MCF 10A (cell line): ENCODE measurements around the gene SH3GL3. TPM values are rescaled to one million over a fixed set of nuclear protein-coding genes. Genes with fewer than 3 reads are reported as not detected.

Experiments
- BruUV-seq: library from RNA; stranded (reverse); fragments of 400-500 nt; replicated peaks from 2 replicates; lab custom pipeline; 2021; lab: Mats Ljungman, UMichigan
- CTCF ChIA-PET: fragments of 300-600 bp; sonication (Branson Sonifier 250); formaldehyde crosslinking; extraction: SDS; loops from one replicate; lab custom pipeline; 2021; ENCODE audit warnings: antibody characterized with exemption, inconsistent platforms; lab: Yijun Ruan, JAX
- POLR2A ChIA-PET: fragments of 300-600, 350-650 bp; sonication (Branson Sonifier 250); formaldehyde crosslinking; extraction: SDS; loops from one replicate; lab custom pipeline; 2020; ENCODE audit warnings: antibody characterized with exemption, inconsistent platforms; lab: Yijun Ruan, JAX
- DNase-seq: peaks from one replicate; pipeline ENCODE4 v3.0.0-alpha.2; 2018; ENCODE audit not compliant: unreplicated experiment
- H3K27ac Mint-ChIP-seq: one replicate; pipeline ENCODE4 v1.8.0; 2022; ENCODE audit warnings: mild to moderate bottlenecking, low read depth, mixed read lengths; ENCODE audit not compliant: unreplicated experiment
- H3K27me3 Mint-ChIP-seq: one replicate; pipeline ENCODE4 v1.8.0; 2022; ENCODE audit warnings: mixed read lengths; ENCODE audit not compliant: insufficient read depth, unreplicated experiment
- H3K36me3 Mint-ChIP-seq: one replicate; pipeline ENCODE4 v1.8.0; 2022; ENCODE audit warnings: mild to moderate bottlenecking, moderate library complexity, mixed read lengths; ENCODE audit not compliant: insufficient read depth, unreplicated experiment
- H3K4me1 Mint-ChIP-seq: one replicate; pipeline ENCODE4 v1.8.0; 2022; ENCODE audit warnings: mixed read lengths; ENCODE audit not compliant: insufficient read depth, unreplicated experiment
- H3K4me3 Mint-ChIP-seq: one replicate; pipeline ENCODE4 v1.8.0; 2022; ENCODE audit warnings: mild to moderate bottlenecking, moderate library complexity, mixed read lengths; ENCODE audit not compliant: unreplicated experiment
- H3K9me3 Mint-ChIP-seq: one replicate; pipeline ENCODE4 v1.8.0; 2022; ENCODE audit warnings: mixed read lengths; ENCODE audit not compliant: unreplicated experiment
- intact Hi-C: fragments of 100-400 bp; cut with micrococcal nuclease; formaldehyde crosslinking; loops from 2 replicates; pipeline ENCODE4 v1.14.1; 2022
- total RNA-seq: library from RNA; stranded (reverse); gene quantifications from 2 replicates; pipeline ENCODE4 v1.2.3, GENCODE V29; 2022
- TF ChIP-seq, protein P1 (sequence below): fragments of 200-600 bp; IDR thresholded peaks from one replicate; pipeline ENCODE4 v1.8.0; 2022; ENCODE audit warnings: antibody characterized with exemption, mild to moderate bottlenecking; ENCODE audit not compliant: unreplicated experiment

Gene SH3GL3
- total RNA-seq, 1 experiment from 2014 or later, result 0.19 TPM

GRCh38 chr15:83643201-83643600, 196.1 kb downstream of the SH3GL3 start:
- TF ChIP-seq, protein P1, sequence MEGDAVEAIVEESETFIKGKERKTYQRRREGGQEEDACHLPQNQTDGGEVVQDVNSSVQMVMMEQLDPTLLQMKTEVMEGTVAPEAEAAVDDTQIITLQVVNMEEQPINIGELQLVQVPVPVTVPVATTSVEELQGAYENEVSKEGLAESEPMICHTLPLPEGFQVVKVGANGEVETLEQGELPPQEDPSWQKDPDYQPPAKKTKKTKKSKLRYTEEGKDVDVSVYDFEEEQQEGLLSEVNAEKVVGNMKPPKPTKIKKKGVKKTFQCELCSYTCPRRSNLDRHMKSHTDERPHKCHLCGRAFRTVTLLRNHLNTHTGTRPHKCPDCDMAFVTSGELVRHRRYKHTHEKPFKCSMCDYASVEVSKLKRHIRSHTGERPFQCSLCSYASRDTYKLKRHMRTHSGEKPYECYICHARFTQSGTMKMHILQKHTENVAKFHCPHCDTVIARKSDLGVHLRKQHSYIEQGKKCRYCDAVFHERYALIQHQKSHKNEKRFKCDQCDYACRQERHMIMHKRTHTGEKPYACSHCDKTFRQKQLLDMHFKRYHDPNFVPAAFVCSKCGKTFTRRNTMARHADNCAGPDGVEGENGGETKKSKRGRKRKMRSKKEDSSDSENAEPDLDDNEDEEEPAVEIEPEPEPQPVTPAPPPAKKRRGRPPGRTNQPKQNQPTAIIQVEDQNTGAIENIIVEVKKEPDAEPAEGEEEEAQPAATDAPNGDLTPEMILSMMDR, result no peak
- no peak for DNase-seq
- H3K36me3 Mint-ChIP-seq, result no peaks in the 10 kb centered on the region
- H3K4me3 Mint-ChIP-seq, result no peak overlapping the region
- ChIA-PET CTCF (interaction anchor here (0.8 to 1.3 kb wide), 3 partner anchors 41 to 195 kb away, joined by 3 to 5 read pairs (median 3); no protein-coding TSS in a partner anchor), POLR2A (no interaction called here)
- H3K4me1 Mint-ChIP-seq, result no peaks in the 10 kb centered on the region
- H3K27me3 Mint-ChIP-seq, result peaks cover 12% of the 10 kb centered on the region
- BruUV-seq, result no TSS peak
- intact Hi-C loops, result no loop called here
- H3K27ac Mint-ChIP-seq, result no peak overlapping the region
- H3K9me3 Mint-ChIP-seq, result peaks cover 7% of the 10 kb centered on the region

- BruUV-seq, result no TSS peak
- intact Hi-C loops, result no loop called here
- Mint-ChIP-seq H3K36me3 (no peaks in the 10 kb centered on the region), H3K4me3 (no peak overlapping the region), H3K4me1 (no peaks in the 10 kb centered on the region), H3K27ac (no peak overlapping the region), H3K9me3 (peaks cover 7% of the 10 kb centered on the region), H3K27me3 (peaks cover 12% of the 10 kb centered on the region)
- no peak for DNase-seq
- TF ChIP-seq, protein P1, result no peak
- POLR2A ChIA-PET, result interaction anchor here (0.6 kb wide), 1 partner anchor 23 kb away, joined by 3 read pairs; no protein-coding TSS in a partner anchor
- CTCF ChIA-PET, result interaction anchor here (0.6 to 1.4 kb wide), 2 partner anchors 9 to 12 kb away, joined by 3 to 5 read pairs; partner anchors contain the start of gene ADAMTSL3
Observed at GRCh38 chr15:83644439-83644838, 197.3 kb downstream of the SH3GL3 start.

DNA sequence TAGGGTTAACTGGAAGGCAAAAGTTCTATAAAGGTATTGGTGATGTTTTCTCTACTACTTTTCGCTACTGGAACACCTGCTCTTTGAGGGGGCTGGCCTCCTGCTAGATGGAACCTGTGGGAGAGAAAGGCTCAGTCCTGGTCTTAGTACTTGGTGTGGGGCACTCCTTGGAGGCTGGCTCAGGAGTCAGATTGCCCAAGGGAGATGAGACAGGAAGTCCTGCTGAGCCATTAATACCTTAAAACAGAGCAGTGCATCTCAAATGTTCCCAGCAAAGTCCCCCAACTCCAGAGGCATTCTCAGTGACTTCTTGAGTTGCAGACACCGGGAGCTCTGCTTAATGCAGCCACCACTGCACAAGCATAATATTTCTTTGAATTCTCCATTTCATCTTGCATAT, 203.7 kb downstream of the SH3GL3 start:
- Mint-ChIP-seq H3K27ac (no peak overlapping the region), H3K4me3 (no peak overlapping the region), H3K36me3 (no peaks in the 10 kb centered on the region), H3K9me3 (no peaks in the 10 kb centered on the region), H3K4me1 (no peaks in the 10 kb centered on the region), H3K27me3 (no peaks in the 10 kb centered on the region)
- BruUV-seq, result no TSS peak
- DNase-seq, result no peak
- intact Hi-C loops, result loop anchor here (5.0 kb wide), 1 partner anchor 381 kb away; no protein-coding TSS in a partner anchor
- TF ChIP-seq, protein P1, result no peak
- CTCF ChIA-PET, result interaction anchor here (0.6 kb wide), 1 partner anchor 478 kb away, joined by 3 read pairs; no protein-coding TSS in a partner anchor
- POLR2A ChIA-PET, result interaction anchor here (1.2 kb wide), 1 partner anchor 34 kb away, joined by 3 read pairs; no protein-coding TSS in a partner anchor

DNA sequence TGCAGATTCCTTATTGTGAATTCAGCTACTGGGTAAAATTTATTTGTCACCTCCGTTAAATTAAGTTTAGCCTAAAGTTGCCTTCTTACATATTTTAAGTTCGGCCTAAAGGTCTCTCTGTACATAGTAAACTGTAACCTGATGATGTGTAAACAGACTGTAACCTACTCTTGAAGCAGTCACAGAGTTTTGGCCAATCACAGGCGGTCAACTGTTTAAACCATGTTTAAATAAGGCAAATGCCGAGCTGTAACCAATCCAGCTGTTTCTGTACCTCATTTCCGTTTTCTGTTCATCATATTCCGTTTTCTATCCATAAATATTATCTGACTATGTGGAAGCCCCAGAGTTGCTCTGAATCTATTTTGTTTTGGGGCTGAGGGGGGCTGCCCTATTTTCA, 204.4 kb downstream of the SH3GL3 start:
- Mint-ChIP-seq H3K27me3 (no peaks in the 10 kb centered on the region), H3K27ac (no peak overlapping the region), H3K4me1 (no peaks in the 10 kb centered on the region), H3K9me3 (no peaks in the 10 kb centered on the region), H3K36me3 (no peaks in the 10 kb centered on the region), H3K4me3 (no peak overlapping the region)
- BruUV-seq, result no TSS peak
- ChIA-PET CTCF (interaction anchor here (0.6 kb wide), 1 partner anchor 383 kb away, joined by 3 read pairs; no protein-coding TSS in a partner anchor), POLR2A (no interaction called here)
- TF ChIP-seq, protein P1, result no peak
- no peak for DNase-seq
- intact Hi-C loops, result loop anchor here (5.0 kb wide), 1 partner anchor 381 kb away; no protein-coding TSS in a partner anchor
